ENCODE data around the gene METAP1. TPM values are rescaled to one million over a fixed set of nuclear protein-coding genes. Genes with fewer than 3 reads are reported as not detected.

METAP1 gene
- total RNA-seq, 1 donor from 2014 or later: 43.1 TPM

DNA sequence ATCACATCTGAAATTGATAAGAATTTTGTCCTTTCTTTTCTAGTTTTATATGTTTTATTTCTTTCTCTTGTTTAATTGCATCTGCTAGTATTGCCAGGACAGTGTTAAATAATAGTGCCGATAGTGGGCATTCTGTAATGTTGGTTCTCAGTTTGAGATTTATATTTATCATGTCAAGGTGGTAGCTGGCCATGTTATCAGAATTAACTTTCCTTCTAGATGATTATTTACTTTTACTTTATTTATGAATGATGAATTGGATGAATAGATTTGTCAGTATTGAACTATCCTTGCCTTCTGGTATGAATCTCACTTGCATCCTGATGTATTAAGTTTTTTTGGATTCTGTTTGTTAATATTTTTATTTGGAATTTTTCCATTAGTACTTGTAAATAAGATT lies 42.7 kb downstream of the METAP1 start:
- H3K4me1 Mint-ChIP-seq (ENCODE audit: unreplicated experiment): no peaks in the 10 kb centered on the region
- no peaks in the 10 kb centered on the region for H3K27me3 Mint-ChIP-seq
- H3K4me3 Mint-ChIP-seq: no peak overlapping the region
- peaks cover 29% of the 10 kb centered on the region for H3K36me3 Mint-ChIP-seq
- H3K27ac Mint-ChIP-seq: no peak overlapping the region
- no peaks in the 10 kb centered on the region for H3K9me3 Mint-ChIP-seq
- TF ChIP-seq, protein P1, sequence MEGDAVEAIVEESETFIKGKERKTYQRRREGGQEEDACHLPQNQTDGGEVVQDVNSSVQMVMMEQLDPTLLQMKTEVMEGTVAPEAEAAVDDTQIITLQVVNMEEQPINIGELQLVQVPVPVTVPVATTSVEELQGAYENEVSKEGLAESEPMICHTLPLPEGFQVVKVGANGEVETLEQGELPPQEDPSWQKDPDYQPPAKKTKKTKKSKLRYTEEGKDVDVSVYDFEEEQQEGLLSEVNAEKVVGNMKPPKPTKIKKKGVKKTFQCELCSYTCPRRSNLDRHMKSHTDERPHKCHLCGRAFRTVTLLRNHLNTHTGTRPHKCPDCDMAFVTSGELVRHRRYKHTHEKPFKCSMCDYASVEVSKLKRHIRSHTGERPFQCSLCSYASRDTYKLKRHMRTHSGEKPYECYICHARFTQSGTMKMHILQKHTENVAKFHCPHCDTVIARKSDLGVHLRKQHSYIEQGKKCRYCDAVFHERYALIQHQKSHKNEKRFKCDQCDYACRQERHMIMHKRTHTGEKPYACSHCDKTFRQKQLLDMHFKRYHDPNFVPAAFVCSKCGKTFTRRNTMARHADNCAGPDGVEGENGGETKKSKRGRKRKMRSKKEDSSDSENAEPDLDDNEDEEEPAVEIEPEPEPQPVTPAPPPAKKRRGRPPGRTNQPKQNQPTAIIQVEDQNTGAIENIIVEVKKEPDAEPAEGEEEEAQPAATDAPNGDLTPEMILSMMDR (conservative IDR thresholded peaks at IDR 0.05): no peak
- no peak for DNase-seq (ENCODE audit: extremely low spot score, unreplicated experiment)

DNA sequence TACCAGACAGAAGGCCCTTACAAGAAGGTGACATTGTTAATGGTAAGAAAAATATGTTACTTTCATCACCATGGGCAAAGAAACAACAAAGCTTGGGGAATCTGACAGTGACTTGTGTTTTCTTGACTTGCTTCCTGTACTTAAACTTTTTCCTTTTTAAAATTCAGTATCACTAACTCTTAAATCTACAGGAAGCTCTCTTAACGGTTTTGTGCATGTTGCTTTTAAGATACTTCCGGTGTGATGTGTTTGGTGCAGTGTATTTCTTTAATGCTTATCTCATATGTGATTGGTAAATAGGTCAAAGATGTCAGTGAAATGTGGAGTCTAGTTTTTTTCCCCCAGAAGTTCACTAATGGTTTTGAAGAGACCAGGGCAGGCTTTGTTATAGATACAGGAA lies 47.8 kb downstream of the METAP1 start:
- TF ChIP-seq, protein P1 (conservative IDR thresholded peaks at IDR 0.05): no peak
- Mint-ChIP-seq H3K9me3 (no peaks in the 10 kb centered on the region), H3K27ac (no peak overlapping the region), H3K4me1 (ENCODE audit: unreplicated experiment) (no peaks in the 10 kb centered on the region), H3K36me3 (peaks cover 32% of the 10 kb centered on the region), H3K27me3 (no peaks in the 10 kb centered on the region), H3K4me3 (no peak overlapping the region)
- no peak for DNase-seq (ENCODE audit: extremely low spot score, unreplicated experiment)

DNA sequence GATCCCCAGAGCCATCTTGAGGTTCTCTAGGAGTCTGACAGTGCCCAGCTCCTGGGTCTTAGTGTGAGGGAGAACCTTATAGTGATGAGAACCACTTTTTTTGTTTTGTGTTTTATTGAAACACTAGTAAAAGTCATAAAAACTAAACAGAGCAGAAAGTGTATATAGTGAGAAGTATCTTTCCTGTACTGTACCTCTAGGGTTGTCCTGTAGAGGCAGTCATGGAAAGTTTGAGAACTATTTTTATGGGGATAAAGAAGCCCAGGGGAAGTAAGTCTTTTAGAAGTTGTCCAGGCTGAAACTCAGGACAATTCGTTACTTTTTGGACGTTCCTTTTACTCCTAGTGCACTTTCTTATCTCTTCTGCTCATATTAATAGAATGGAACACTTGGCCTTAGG lies 52.2 kb downstream of the METAP1 start:
- no peak for DNase-seq (ENCODE audit: extremely low spot score, unreplicated experiment)
- Mint-ChIP-seq H3K4me3 (no peak overlapping the region), H3K27ac (no peak overlapping the region), H3K36me3 (peaks cover 64% of the 10 kb centered on the region), H3K9me3 (no peaks in the 10 kb centered on the region), H3K4me1 (ENCODE audit: unreplicated experiment) (no peaks in the 10 kb centered on the region), H3K27me3 (no peaks in the 10 kb centered on the region)
- TF ChIP-seq, protein P1 (conservative IDR thresholded peaks at IDR 0.05): no peak

DNA sequence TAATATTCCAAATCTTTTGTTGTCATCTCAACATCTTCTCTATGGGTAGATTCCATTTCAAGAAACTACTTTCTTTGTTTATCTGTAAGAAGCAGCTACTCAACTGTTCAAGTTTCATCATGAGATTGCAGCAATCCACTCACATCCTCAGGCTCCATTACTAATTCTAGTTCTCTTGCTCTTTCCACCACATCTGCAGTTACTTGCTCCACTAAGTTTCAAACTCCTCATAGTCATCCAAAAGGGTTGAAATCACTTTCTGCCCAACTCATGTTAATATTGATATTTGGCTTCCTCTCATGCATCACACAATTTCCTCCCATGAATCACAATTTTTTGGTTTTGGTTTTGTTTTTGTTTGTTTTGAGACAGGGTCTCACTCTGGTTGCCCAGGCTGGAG lies 57.4 kb downstream of the METAP1 start:
- peaks cover 15% of the 10 kb centered on the region for H3K4me1 Mint-ChIP-seq (ENCODE audit: unreplicated experiment)
- TF ChIP-seq, protein P1 (conservative IDR thresholded peaks at IDR 0.05): no peak
- DNase-seq (ENCODE audit: extremely low spot score, unreplicated experiment): no peak
- H3K36me3 Mint-ChIP-seq: peaks cover 51% of the 10 kb centered on the region
- H3K4me3 Mint-ChIP-seq: no peak overlapping the region
- no peaks in the 10 kb centered on the region for H3K9me3 Mint-ChIP-seq
- H3K27me3 Mint-ChIP-seq: no peaks in the 10 kb centered on the region
- no peak overlapping the region for H3K27ac Mint-ChIP-seq

DNA sequence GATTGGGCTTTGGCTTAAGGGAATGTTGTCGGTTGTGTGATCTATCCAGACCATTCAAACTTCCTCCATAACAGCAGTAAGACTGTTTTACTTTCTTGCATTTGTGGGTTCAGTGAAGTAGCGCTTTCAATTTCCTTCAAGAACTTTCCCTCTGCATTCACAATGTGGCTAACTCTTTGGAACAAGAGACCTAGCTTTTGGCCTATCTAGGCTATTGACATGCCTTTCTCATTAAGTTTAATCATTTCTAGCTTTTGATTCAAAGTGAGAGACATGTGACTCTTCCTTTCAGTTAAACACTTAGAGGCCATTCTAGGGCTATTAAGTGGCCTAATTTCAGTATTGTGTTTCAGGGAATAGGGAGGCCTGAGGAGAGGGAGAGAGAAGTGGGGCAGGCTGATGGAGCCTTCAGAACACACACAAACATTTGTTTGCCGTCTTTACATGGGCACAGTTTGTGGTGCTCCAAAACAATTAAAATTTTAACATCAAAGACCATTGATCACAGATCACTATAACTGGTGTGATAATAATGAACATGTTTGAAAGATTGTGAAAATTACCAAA lies 59.0 kb downstream of the METAP1 start:
- TF ChIP-seq, protein P1 (conservative IDR thresholded peaks at IDR 0.05): no peak
- peaks cover 49% of the 10 kb centered on the region for H3K36me3 Mint-ChIP-seq
- H3K27me3 Mint-ChIP-seq: no peaks in the 10 kb centered on the region
- peaks cover 17% of the 10 kb centered on the region for H3K4me1 Mint-ChIP-seq (ENCODE audit: unreplicated experiment)
- no peaks in the 10 kb centered on the region for H3K9me3 Mint-ChIP-seq
- no peak for DNase-seq (ENCODE audit: extremely low spot score, unreplicated experiment)
- no peak overlapping the region for H3K4me3 Mint-ChIP-seq
- H3K27ac Mint-ChIP-seq: no peak overlapping the region

DNA sequence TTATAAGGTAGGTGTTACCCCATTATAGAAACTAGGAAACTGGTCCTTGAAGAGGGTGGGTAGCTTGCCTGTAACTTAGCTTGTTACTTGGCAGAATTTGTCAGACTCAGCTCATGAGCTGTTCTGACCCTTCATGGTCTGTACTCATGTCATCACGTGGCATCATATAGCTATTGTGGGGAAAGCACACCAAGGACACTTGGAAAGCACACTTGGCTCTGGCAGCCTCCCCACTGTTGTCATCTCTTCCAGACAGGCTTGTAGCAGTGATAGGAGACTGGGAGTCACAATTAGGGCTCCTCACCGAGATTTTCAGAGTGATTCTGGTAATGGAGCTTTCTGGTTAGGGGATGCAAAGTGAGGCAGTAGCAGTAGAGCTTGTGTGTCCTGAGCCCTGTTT lies 62.7 kb downstream of the METAP1 start:
- TF ChIP-seq, protein P1 (conservative IDR thresholded peaks at IDR 0.05): no peak
- Mint-ChIP-seq H3K36me3 (peaks cover 47% of the 10 kb centered on the region), H3K27me3 (no peaks in the 10 kb centered on the region), H3K9me3 (no peaks in the 10 kb centered on the region), H3K27ac (no peak overlapping the region), H3K4me3 (no peak overlapping the region), H3K4me1 (ENCODE audit: unreplicated experiment) (peaks cover 25% of the 10 kb centered on the region)
- no peak for DNase-seq (ENCODE audit: extremely low spot score, unreplicated experiment)

Measured in type B pancreatic cell (in vitro differentiated cells).